COLO829 (cell line): ENCODE data around the gene IL4I1.

ENCODE experiments used
- DNase-seq: peaks from one replicate; pipeline ENCODE4 v3.0.0; 2012; ENCODE audit warnings: low spot score

The IL4I1 gene

DNA sequence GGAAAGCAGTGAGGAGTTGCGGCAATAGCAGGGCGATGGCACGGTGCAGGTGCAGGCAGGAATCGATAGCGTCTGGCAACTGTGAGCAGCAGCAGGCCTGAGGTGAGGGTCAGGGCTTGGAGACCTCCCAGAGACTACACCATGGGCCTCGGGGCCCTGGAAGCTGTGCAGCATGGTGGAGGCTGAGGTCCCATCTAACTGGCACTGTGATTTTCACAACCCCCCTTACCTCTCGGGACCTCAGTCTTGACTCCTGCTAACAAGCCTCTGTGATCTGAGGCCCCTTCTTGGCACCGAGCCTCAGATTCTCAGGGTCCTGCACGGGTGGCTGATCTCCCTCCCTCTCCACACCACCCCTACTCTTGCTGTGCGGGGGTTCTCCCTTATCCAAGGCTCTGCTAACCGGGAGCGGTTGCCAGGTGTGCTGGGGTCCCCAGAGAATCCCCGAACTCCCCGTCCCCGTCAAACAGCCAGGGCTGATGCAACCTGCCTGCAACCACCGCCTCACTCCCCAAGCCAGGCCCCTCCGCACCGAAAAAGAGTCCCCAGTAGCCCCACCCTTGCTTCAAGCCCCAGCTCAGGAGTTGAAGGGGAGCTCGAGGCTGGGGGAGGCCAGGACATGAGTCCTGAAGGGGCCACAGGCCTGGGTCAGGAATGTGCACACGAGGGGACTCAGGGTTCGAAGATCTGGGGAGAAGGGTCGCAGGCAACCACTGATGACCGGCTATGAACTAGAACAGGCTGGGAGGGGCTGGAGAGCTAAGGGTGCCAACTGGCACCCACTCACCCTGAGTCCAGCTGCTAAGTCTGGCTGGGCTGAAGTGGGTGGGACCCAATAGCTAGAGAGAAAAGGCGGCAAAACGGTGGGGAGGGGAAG is 27.6 kb upstream of the IL4I1 start:
- no peak for DNase-seq

DNA sequence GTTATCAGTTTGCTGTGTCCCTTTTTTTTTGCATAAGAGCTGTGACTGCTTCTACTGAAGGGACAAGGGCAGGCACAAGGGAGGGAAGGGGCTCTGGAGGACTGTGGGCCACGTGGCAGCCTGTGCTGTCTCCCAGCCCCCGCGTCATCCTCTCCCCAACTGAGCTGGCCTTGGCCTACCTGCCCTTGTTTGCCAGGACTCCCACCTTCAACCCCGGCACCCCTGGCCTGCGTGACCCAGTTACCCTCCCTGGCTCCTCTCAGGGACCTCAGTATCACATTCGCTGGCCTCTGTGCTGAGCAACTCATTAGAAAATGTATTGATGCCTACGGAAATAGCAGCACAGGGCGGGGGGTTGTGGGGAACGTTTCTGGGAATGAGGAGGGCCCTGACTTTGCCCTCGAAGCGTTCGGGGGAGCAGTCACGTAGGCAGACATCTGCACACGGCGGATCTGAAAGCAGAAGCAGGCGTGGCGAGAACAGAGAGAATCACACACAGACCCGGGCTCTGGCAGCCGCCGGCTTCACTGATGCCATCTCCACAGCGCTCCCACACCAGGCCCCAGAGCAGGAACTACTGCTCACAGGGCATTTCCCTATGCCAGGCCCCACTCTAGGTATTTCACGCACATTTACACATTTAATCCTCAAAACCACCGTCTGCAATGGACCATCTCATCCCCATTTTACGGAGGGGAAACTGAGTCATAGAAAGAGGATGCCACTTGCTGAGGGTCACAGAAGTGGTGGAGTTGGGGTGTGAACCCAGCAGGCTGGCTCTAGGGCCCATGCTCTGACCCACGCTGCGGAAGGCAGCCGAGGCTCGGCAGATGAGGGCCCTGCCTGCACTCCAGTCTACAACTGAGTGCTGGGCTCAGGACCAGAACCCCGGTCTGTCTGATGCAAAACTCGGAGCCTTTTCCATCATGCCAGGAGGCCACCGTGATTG is 26.6 kb upstream of the IL4I1 start:
- DNase-seq, result no peak

DNA sequence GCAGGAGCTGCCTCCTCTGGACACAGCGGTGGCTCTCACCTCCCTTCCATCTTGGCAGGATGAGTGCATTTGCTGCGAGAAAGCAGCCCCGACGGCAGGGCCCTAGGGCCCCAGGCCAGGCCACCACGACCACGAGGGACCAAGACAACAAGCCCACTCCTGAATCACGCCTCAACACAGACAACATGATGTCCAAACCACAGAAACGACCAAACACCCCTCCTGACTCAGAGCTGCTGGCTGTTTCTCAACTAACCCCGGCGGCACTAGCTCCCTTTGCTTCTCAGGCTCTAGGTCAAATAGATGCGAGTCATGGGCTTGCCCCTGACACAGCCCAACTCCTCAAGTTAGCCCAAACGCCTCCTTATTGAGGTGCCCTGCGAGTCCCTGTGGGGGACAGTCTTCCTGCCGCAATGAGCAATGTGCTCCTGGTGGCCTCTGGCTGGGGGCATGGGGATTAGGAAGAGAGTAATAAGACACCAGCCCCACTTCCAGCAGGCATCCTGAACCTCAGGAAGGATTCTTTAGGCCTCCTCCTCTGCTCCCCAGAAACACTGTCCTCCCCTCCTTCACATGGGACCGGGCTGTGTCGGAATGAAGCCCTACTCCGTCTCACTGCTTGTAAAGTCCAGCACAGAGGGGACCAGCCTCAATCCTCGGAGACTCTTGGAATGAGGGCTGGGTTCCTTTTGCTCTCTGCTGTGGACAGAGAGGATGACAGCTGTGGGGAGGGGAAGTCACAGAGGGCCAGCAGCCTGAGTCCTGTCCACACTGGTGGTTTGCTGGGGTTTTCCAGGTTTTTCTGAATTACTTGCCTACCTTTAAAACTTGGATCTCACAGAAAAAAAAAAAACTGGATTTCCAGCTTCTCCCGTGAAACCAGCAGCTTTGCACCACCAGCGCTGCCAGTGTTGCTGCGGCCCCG is 25.4 kb upstream of the IL4I1 start:
- DNase-seq, result no peak

GRCh38 chr19:49920624-49921363 is 24.1 kb upstream of the IL4I1 start:
- DNase-seq, result no peak

GRCh38 chr19:49918089-49918488 is 21.4 kb upstream of the IL4I1 start:
- no peak for DNase-seq

GRCh38 chr19:49916839-49917733 is 20.4 kb upstream of the IL4I1 start:
- DNase-seq, result no peak

GRCh38 chr19:49915271-49915670 is 18.6 kb upstream of the IL4I1 start:
- DNase-seq, result no peak

DNA sequence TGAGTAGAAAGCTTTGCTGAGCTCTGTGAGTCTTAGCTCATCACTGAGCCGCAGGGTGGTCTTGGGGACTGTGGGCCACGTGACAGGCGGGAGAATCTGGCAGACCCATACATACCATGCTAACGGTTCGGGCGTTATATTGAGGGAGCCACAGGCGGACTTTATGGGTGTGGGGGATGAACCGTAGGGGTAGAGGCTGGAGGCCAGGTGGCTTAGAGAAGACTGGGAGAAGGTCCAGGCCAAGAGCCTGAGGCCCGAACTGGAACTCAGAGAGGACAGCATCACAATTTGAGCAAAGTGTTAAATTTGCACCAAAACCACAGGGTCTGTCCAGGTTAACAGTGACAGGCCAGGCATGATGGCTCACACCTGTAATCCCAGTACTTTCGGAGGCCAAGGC is 17.0 kb upstream of the IL4I1 start:
- DNase-seq, result no peak

DNA sequence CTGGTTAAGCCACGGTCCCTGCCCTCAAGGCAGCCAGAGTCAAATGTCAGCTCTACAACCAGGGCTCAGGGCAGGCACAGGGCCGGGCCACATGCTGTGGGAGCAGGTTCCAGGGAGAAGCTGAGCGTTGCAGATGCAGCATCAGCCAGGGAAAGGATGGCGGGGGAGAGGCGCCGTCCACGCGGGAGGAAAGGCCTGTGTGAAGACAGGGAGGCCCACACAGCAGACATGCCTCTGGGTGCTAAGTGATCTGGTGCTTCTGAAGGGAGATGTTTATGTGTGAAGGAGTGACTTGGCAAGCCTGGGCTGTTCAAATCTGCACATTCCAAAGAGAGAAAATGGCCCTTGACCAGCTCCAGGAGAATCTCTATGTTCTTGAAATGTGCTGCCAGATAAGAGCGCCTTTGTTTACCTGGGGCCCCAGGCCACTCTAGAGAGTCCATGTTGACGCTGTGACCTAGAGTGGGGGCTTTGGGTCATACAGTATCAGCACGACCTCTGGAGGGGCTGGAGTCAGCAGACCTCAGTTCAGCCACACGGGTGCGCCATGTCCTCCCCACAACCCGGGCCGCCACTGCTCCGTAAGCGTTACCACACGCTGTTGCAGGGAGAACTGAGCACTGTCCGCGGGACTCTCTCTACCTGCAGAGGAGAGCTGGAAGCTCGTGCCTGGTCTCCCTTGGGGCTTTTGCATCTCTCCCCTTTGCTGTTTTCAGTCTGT is 16.4 kb upstream of the IL4I1 start:
- DNase-seq, result no peak

DNA sequence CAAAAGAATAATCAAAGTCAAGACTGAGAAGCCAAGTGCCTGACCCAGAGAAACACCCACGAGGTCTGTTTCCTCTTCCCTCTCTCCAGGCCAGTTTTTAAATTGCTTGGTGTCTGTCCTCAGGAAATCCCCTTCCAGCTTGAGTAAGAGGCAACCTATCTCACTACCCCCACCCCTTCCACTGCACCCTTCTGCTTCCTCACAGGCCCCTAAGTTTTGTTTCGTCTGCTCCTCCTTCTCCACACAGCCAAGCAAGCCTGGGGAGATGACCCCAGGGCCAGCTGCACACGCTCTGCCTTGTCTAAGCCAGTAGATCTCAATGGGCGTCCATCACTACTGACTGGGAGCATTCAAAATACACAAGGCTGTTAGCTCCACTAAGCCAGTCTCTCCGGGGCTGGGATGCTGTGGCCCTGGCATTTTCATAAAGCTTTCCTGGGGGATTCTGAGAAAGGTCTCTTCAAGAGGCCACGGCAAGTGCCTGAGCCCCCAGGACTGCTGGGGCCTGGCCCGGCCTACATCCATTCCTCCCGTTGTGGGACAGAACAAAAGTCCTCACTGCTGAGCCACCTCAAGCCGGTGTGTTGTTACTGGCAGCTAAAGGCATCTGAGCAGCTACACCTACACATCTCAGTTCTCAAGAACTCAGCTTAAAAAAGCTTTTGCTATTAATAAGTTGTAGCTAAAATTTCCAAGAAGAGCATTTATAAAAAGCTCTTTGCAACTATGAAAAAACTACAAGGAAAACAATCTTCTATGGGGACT is 14.9 kb upstream of the IL4I1 start:
- DNase-seq, result no peak

DNA sequence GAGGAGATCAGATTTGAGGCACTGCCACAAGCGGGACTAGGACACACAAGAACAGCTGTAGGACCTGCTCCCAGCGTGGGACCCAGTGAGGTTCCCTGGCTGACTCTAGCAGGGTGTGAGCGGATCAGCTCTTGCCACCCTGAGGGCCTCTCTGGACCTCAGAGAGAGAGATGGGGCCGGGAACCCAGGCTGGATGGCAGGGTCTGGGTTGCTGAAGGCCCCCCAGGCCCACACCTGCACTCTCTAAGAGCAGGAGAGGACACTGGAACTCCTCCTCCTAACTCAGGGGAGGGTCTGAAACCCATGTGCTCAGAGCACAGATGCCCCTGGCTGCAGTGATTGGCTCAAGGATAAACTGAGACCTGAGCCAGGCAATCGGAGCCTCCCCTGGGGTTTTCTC is 13.5 kb upstream of the IL4I1 start:
- DNase-seq, result no peak

DNA sequence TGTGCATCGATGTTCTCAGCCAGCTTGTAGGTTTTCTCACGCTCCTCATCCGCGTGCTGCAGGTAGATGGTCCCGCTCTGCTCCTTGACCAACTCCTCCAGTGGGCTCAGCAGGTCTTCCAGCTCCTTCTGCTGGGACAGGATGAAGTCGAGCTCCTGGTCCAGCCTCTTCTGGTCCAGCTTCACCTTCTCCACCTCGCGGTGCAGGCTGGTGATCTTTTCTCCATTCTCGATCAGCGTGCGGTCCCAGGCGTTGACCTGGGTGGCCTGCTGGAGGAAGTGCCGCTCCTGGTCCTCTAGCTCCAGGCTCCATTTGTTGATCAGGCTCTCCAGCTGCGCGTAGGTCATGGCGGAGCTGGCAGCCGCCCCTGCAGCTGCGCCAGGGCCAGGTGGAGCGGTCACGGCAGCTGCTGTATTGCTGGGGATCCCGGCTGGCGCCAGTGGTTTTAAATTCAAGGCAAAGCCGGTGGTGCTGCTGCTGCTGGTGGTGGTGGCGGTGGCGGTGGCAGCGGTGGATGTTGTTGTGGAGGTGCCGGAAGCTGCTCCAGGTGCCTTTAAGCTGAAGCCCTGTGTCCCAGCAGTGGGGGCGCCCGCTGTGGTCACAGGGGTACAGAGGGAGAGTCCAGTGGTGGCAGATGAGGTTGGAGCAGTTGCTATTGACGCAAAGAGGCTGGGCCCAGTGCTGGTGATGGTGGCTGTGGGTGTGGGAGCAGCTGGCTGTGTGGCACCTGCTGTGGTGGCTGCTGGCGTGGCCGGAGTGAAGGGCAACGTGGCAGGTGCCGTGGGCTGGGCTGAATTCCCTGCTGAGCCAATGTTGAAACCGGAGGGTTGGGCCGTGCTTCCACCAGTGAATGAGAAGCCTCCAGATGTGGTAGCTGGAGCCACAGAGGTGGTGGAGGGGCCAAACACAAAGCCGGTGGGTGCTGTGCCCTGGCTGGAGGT is 12.1 kb upstream of the IL4I1 start:
- no peak for DNase-seq

- DNase-seq, result no peak
Observed at GRCh38 chr19:49907745-49908446, 11.2 kb upstream of the IL4I1 start.

GRCh38 chr19:49906879-49907564 is 10.3 kb upstream of the IL4I1 start:
- DNase-seq, result no peak

- DNase-seq, result no peak
Observed at GRCh38 chr19:49904136-49904535, 7.4 kb upstream of the IL4I1 start.

- no peak for DNase-seq
Observed at GRCh38 chr19:49895566-49896297, 955 bp downstream of the IL4I1 start.
